Lung microvascular endothelial cell (primary cell): ENCODE measurements around the gene TTLL4. TPM values are rescaled to one million over a fixed set of nuclear protein-coding genes. Genes with fewer than 3 reads are reported as not detected.

ENCODE experiments used
- DNase-seq, 2 donors: peaks; one replicate each; pipeline versions ENCODE4 v3.0.0 to v3.0.0-alpha.2; 2010; ENCODE audit warnings: low read depth in 2 of 2
- total RNA-seq: library from RNA; depleted of rRNA; stranded (reverse); fragments of >200 nt; gene quantifications from 2 replicates; pipeline ENCODE4 v1.2.1, GENCODE V29; 2014

TTLL4 gene
- total RNA-seq, 1 donor from 2014 or later = 5.8 TPM

DNA sequence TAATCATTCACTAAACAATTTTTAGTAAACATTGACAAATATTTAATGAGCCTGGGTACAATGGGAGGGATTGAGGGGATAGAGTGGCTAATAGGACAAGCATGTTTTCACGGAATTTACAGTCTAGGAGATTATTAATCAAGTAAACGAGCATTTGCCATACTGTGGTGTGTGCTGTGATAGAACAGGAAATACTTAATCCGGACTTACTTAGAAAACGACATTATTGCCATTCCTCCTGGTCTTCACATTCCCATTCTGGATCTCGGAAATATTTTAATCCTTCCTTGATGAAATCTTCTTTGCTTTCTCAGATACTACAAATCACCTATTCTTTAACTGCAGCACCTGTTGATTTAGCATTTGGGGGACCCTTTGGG lies 905 bp downstream of the TTLL4 start:
- peak; percentile 8 to 35 for DNase-seq

DNA sequence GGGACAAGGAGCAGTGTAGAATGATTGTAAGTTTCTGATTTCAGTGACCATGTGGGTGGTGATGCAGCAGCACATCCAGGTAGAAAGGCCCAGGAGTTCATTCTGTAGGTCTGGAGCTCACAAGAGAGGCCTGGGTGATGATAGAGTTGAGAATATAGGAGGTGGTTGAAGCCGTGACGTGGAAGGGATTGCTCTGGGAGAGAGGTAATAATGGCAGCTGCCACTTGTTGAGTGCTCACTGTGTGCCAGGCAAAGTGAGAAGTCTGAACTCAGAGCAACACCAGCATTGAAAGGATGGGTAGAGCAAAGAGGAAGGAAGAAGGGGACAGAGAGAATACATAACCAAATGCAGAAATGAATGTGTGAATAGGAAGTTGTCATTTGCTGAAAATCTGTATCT lies 3.3 kb downstream of the TTLL4 start:
- DNase-seq = no peak

DNA sequence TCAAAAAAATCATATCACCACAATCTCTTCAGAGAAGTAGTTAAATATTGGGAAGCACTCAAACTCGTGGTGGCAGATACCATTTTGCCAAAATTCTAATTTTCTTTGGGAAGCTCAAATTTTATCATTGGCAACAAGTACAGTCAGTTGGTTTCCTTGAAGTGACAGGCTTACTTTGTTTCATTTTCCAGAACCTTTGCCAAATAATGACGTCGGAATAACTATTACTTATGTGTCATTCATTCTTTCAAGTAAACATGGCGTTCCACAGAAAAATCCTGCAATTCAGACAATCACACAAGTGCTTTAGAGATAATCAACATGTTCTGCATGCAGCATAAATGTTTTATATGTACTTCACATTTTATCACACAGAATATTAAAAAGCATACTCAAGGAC lies 5.4 kb downstream of the TTLL4 start:
- DNase-seq = peak; percentile 21 to 86

DNA sequence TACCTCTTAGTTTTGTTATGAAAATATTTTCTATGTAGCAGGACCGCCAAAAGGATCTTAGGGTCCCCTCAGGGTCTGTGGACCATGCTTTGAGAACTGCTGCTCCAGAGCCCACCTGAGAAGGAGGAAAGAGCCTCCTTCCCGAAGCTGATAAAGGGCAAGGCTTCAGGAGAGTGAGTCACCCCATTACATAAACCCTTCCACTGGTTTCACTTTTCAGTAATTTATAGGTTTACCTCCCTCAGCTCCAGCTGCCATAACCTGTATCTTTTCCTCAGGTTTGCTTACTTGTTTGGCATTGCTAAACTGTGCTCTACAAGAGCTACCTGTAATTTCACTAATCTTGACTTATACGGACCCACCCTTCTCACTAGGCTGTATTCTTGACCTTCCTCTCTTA lies 6.6 kb downstream of the TTLL4 start:
- DNase-seq = peak in 1 of 2 donors; percentile 45

DNA sequence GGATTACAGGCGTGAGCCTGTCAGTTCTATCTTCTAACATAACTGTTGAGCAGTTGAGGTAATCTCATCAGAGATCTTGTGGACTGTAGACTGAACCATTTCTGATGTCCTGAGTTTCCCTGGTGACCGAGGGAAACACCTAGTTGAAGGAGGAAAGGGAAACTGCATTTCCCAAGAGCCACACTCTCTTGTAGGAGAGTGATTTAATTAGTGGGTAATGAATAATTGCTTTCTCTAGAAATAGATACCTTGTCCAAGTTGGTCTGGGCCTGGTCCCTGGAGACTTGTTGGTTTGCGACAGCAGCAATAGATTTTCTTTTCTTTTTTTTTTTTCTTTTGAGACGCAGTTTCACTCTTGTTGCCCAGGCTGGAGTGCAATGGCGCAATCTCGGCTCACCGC lies 7.4 kb downstream of the TTLL4 start:
- no peak for DNase-seq

DNA sequence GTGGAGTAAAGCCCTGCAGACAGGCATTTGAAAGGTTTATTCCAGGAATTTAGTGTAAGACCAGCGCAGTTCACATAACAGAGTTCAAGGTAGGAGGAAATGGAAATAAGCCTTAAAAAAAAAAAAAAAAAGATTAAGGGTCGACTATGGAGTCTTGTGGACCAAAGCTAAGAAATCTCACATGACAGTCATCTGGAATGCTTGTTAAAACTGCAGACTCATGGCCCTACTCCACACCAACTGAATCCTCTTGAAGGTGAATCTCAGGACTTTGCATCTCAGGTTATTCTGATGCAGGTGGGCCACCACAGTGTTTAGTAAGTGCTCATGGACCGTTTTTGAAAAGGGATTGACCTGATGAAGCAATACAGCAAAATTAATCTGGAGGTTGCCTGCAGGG lies 8.8 kb downstream of the TTLL4 start:
- DNase-seq = no peak

DNA sequence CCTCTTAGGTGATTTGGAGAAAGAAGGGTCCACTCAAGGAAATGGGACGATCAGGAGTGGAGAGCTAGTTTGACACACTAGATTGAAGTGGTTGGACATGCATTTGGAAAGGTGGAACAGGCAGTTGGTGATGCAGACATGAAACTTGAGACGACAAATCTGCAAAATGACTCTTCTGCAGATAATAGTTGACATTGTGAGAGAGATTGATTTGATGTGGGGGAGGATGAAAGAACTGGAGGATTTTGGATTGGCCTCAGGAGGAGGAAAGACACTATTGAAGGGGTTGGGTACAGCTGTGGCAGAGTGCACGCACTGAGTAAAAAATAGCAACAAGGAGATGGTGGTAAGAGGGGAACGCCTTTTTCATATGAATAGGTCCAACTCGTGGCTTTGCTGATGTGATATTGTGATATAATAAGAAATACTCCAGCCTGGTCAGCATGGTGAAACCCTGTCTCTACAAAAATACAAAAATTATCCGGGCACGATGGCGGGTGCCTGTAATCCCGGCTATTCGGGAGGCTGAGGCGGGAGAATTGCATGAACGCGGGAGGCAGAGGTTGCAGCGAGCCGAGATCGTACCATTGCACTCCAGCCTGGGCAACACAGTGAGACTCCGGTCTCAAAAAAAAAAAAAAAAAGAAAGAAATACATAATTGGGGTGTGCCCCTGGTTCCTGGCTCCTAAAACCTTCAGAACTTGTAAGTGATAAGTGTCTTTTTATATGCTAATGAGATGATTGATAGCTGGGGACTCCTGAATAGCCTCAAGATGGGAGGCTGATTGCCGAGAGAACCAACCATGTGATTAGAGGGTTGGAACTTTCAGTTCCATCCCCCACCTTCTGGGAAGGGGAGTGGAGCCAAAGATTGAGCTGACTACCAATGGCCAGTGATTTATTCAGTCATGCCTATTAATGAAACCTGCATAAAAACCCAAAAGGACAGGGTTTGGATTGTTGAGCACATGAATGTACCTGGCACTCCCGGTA lies 9.7 kb downstream of the TTLL4 start:
- no peak for DNase-seq

DNA sequence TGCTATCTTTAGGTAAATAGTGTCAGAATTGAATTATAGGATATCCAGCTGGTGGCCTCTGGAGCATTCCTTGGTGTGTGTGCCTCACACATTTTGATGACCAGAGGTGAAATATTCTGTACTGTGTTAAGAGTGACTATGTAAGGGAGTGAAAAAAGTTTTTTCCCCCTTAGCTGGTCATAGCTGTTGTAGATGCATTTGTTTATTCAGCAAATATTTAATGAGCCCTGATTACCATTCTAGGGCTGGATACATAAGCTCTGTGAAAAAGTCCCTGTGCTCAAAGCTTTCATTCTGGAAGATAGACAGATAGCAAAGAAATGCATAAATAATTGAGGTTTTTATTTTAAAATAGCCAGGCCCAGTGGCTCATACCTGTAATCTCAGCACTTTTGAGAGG lies 10.9 kb downstream of the TTLL4 start:
- no peak for DNase-seq

DNA sequence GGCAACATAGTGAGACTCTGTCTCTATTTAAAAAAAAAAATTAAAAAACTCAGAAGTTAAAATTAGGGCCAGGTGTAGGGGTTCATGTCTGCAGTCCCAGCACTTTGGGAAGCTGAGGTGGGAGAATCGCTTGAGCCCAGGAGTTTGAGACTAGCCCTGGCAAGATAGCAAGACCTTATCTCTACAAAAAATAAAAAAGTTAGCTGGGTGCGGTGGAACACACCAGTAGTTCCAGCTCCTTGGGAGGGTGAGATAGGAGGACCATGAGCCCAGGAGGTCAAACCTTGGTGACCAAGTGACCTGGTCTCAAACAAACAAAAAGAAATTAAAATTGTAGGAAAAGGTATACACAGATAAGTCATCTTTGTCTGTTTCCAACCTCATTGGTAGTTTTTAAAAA lies 11.3 kb downstream of the TTLL4 start:
- DNase-seq = no peak

DNA sequence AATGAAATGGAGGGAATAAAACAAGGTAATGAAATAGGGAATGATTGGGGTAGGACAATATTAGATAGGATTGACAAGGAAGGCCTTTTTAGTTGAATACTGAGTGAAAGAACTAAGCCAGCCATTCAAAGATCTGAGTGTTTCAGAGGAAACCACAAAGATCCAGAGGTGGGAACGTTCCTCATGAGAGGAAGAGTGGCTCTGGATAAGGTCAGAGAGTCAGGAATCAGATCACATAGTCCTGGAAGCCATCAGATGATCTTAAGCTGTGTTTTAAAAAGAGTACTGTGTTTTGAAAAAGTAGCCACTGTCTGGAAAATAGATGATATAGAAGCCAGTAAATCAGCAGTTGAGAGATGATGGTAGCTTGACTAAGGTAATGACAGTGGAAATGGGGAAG lies 11.8 kb downstream of the TTLL4 start:
- DNase-seq = peak in 1 of 2 donors; percentile 71

DNA sequence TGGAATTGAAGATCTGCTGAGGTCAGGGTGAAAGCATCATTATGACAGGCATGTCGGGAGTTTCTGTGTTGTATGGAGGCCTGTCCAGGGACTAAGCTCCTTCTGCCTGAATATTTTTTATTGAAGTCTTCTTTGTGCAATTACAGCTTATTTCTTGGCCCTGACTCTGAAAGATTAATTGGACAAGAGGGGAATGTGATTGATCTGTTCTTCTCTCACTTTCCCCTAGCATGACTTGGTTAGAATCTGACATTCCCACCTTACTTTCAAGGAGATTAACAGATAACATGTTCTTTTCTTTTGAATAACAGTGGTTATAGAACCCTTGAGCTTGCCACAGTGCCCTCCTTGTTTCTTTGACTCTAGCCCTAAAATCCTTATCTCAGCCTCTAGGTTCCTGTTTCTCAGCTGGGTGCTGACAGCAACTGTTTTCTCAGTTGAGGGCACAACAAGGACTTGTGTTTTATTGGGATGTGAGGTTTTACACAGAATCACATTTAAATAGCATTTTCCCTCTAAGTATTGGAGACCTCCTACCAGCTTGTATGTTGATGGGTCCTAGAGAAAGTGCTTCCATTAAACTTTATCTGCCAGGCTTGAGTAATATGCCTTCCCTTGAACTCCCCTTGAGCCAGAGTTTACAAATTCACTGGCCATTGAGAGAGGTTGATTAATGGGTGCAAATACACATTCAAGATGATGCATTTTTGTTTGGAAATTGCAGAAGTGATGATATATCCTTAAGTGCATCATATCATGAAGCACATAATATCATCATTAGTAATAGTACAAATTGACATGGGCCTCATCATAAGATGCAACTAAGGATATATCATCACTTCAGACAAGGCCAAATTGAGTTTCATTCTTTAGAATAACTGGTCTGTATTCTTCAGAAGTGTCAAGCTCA lies 12.5 kb downstream of the TTLL4 start:
- no peak for DNase-seq

DNA sequence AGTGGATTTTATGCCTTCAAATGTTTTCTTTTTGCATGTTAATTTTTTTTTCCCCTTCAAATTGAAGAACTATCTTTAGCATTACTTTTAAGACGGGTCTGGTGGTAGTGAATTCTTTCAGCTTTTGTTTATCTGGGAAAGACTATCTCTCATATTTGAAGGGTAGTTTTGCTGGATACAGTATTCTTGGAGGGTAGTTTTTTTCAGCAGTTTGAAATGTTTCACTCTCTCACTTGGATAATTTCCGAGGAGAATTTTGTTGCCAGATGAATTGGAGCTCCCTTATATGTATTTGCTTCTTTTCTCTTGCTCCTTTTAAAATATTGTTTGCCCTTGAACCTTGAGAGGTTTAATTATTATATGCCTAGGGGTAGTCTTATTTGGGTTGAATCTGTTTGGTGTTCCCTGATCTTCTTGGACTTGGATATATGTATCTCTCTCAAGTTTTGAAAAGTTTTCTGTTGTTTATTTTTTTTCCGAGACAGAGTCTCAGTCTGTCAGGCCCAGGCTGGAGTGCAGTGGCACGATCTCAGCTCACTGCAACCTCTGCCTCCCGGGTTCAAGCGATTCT lies 15.5 kb downstream of the TTLL4 start:
- DNase-seq = no peak

DNA sequence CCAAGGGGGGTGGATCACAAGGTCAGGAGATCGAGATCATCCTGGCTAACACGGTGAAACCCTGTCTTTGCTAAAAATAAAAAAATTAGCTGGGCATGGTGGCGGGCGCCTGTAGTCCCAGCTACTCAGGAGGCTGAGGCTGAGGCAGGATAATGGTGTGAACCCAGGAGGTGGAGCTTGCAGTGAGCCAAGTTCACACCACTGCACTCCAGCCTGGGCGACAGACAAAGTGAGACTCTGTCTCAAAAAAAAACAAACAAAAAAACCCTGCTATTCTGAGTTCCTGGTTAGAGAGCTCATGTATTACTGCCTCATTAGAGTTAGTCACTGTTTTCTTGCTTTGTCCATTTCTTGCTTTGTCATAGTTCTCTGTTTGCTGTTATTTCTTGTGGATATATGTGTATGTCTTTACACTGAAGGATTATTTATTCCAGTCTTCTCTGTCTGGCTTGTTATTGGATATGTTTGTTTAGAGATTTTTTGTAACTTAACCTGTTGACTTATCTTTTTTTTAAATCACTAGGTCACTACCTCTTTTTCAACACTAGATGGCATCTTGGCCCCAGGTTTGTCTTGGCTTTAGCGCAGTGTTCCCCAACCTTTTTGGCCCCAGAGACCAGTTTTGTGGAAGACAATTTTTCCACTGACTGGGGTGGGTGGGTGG lies 17.0 kb downstream of the TTLL4 start:
- peak; percentile 34 to 50 for DNase-seq

DNA sequence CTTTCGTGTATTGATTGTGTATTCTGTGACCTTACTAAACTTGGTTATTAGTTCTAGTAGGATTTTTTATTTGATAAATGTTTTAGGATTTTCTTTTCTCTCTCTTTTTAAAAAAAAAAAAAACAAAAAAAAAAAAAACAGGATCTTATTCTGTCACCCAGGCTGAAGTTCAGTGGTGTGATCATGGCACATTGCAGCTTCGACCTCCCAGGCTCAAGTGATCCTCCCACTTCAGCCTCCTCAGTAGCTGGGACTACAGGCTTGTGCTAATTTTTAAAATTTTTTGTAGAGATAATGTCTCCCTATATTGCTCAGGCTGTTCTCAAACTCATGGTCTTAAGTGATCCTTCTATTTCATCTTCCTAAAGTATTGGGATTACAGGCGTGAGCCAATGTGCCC lies 19.0 kb downstream of the TTLL4 start:
- DNase-seq = no peak

DNA sequence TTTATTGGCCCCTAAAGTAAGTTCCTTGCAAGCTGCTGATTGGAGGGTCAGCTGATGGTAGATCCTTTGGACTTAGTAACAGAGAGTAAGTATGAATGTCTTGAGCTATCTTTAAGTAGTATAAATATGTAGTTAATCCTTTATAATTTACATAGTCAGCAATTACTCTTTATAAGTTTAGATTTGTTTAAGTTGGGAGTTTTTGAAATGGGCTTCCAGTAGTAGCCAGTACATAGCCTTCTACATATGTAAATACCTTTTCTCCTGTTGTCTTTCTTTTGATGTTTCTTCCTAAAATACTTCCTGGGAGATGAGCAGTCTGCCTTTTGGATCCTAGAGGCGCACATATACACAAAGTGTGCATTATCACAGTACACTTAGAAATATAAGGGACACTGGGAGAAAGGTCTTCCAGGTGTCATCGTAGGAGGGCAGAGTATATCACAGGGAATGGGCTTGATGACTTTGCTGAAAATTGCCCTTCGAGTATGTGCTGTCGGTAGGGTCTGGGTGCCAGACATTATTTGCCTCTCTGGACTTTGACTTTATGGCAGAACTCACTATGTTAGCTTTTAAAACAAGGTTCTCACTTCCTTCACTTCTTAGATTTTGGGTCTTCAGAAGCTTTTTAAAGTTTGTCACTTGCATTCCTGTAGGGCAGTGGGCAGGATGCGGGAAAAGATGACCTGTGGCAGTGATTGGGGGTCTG lies 21.6 kb downstream of the TTLL4 start:
- DNase-seq = no peak

DNA sequence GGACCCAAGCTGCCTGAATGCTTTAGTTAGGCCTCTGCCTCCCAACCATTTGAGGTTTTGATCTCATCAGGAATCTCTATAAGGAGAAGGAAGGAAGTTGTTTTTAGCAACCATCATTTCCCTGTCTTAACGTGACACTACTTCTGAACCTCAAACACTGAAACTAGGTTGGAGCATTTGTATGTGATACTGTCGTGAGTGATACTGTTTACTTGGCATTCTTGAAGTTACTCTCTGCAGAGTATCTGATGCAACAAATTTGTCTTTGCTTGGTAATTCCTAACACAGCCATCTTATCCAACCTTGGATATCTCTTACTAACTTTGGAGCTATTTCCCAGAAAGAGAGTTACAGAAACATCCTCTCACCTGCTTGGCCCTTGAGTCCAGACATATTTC lies 22.1 kb downstream of the TTLL4 start:
- peak in 1 of 2 donors; percentile 11 for DNase-seq

DNA sequence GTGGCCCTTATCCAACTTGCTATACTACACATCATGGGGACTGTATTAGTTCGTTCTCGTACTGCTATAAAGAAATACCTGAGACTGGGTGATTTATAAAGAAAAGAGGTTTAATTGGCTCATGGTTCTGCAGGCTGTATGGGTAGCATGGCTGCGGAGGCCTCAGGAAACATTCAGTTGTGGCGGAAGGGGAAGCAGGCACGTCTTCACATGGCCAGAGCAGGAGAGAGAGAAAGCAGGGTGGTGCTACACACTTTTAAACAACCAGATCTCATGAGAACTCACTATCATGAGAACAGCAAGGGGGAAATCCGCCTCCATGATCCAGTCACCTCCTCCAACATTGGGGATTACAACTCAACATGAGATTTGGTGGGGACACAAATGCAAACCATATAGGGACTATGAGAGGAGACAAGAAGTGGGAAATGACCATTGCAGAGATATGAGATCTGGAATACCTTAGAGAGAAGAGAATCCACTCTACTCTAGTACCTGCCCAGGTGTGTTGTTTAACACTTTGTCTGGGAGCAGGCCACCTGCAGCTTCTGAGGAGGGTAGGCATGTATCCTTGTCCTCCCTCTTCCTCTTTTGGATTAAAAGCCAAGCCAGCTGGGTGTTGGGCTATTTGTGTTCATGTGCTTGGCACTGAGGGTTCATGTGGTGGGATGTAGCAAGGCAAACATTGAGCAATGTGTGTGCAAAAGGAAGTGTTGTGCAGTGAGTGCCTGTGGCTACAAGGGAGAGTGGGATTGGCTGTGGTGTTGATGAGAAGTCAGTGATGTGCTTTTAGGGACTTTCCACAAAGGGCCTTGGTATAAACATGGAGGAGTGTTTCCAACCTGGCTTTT lies 22.8 kb downstream of the TTLL4 start:
- DNase-seq = peak; percentile 52 to 67

DNA sequence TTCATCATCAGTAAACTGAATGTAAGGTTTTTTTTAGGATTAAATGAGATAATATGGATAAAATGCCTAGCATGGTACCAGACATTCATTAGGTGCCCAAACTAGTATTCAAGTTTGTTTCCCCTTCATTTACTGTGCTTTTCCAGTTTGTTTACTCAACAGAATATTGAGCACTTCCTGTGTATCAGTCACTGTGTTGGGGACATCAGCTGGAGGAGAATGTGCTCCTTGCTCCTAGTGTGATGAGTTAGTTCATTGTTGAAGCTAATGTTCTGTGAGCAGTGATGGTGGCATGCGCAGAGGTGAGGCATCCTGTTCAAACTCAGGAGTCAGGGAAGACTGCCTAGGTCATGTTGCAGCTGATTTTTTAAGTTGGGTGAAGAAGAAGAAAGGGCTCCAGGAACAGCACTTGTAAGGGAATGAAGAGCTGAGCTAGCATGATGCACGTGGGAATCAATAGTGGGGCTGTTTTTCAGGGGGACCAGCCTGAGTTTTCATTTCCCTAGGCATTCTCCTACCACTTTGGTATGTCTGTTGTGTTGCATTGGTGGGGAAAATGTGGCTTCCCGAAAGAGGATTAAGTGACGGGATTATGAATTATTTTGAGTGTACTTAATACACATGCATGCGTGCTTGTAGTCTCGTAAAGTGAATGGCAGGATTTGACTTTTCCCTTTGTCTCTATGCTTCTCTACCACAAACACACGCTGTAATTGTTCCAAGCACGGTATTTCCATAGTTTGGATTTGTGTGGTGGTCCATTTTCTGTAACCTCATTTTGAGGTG lies 23.7 kb downstream of the TTLL4 start:
- peak in 1 of 2 donors; percentile 9 for DNase-seq

DNA sequence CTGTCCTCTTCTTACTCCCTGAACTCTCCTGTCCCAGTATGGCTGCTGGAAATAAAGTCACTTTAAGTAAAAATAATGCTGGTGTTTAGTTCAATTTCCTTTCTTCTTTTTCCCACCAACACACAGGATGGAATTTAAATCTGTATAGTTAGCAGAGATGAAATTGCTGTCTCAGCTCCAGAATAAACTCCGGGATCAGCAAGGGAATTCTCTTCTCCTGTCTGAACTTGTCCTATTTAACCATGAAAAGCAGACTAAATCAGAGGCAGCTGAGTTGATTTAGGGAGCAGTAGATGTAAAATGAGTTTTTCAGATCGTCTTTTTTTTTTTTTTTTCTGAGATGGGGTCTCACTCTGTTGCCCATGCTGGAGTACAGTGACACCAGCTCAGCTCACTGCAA lies 25.9 kb downstream of the TTLL4 start:
- no peak for DNase-seq
